Measurements from ENCODE around the gene ADAMTS16. TPM values are rescaled to one million over a fixed set of nuclear protein-coding genes. Genes with fewer than 3 reads are reported as not detected.

ADAMTS16 gene
- total and polyA plus RNA-seq, 2 donors from 2014 or later: 5.6 to 7.5 TPM

GRCh38 chr5:5231576-5231975 lies 91.4 kb downstream of the ADAMTS16 start:
- intact Hi-C loops (cut with DNase I): no loop called here
- TF ChIP-seq, protein P1, sequence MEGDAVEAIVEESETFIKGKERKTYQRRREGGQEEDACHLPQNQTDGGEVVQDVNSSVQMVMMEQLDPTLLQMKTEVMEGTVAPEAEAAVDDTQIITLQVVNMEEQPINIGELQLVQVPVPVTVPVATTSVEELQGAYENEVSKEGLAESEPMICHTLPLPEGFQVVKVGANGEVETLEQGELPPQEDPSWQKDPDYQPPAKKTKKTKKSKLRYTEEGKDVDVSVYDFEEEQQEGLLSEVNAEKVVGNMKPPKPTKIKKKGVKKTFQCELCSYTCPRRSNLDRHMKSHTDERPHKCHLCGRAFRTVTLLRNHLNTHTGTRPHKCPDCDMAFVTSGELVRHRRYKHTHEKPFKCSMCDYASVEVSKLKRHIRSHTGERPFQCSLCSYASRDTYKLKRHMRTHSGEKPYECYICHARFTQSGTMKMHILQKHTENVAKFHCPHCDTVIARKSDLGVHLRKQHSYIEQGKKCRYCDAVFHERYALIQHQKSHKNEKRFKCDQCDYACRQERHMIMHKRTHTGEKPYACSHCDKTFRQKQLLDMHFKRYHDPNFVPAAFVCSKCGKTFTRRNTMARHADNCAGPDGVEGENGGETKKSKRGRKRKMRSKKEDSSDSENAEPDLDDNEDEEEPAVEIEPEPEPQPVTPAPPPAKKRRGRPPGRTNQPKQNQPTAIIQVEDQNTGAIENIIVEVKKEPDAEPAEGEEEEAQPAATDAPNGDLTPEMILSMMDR (IDR thresholded peaks at IDR 0.05; ENCODE audit: borderline replicate concordance, extremely low read depth, insufficient read depth): no peak
- no peaks in the 10 kb centered on the region for H3K9me3 ChIP-seq (ENCODE audit: control insufficient read depth in 2 of 3, insufficient read depth in 1 of 3, low read length in 3 of 3)

GRCh38 chr5:5234912-5235311 lies 94.8 kb downstream of the ADAMTS16 start:
- DNase-seq (no peak), FAIRE-seq (no peak)
- Histone ChIP-seq H3K27me3 (ENCODE audit: control insufficient read depth, insufficient read depth, low read length) (no peaks in the 10 kb centered on the region), H3K4me1 (ENCODE audit: control insufficient read depth in 2 of 3, insufficient read depth in 2 of 3, low read depth in 1 of 3, low read length in 3 of 3) (no peaks in the 10 kb centered on the region), H3K9me3 (ENCODE audit: control insufficient read depth in 2 of 3, insufficient read depth in 1 of 3, low read length in 3 of 3) (no peaks in the 10 kb centered on the region), H3K36me3 (ENCODE audit: control insufficient read depth in 2 of 3, insufficient read depth in 3 of 3, low read length in 3 of 3) (peaks cover 0 to 5% (median 0%) of the 10 kb centered on the region in 3 donors), H3K27ac (ENCODE audit: low read depth in 2 of 2, low read length in 2 of 2) (no peak overlapping the region), H3K9ac (ENCODE audit: low read length in 3 of 3) (no peak overlapping the region), H3K4me3 (ENCODE audit: low read length in 3 of 3) (no peak overlapping the region)
- TF ChIP-seq, protein P1 (IDR thresholded peaks at IDR 0.05; ENCODE audit: borderline replicate concordance, extremely low read depth, insufficient read depth): no peak
- intact Hi-C loops (cut with DNase I): no loop called here

More at GRCh38 chr5:5231576-5231975, 91.4 kb downstream of the ADAMTS16 start:
- Histone ChIP-seq H3K4me3 (ENCODE audit: low read length in 3 of 3) (no peak overlapping the region), H3K36me3 (ENCODE audit: control insufficient read depth in 2 of 3, insufficient read depth in 3 of 3, low read length in 3 of 3) (no peaks in the 10 kb centered on the region), H3K27me3 (ENCODE audit: control insufficient read depth, insufficient read depth, low read length) (no peaks in the 10 kb centered on the region), H3K27ac (ENCODE audit: low read depth in 2 of 2, low read length in 2 of 2) (no peak overlapping the region), H3K4me1 (ENCODE audit: control insufficient read depth in 2 of 3, insufficient read depth in 2 of 3, low read depth in 1 of 3, low read length in 3 of 3) (no peaks in the 10 kb centered on the region), H3K9ac (ENCODE audit: low read length in 3 of 3) (no peak overlapping the region)
- FAIRE-seq (no peak), DNase-seq (no peak)

- H3K27me3 ChIP-seq (ENCODE audit: control insufficient read depth, insufficient read depth, low read length): no peaks in the 10 kb centered on the region
- FAIRE-seq (no peak), DNase-seq (peak in 1 of 5 donors; percentile 10)
- TF ChIP-seq, protein P1 (IDR thresholded peaks at IDR 0.05; ENCODE audit: borderline replicate concordance, extremely low read depth, insufficient read depth): no peak
- no peak overlapping the region for H3K4me3 ChIP-seq (ENCODE audit: low read length in 3 of 3)
- no peak overlapping the region for H3K9ac ChIP-seq (ENCODE audit: low read length in 3 of 3)
- H3K27ac ChIP-seq (ENCODE audit: low read depth in 2 of 2, low read length in 2 of 2): no peak overlapping the region
- intact Hi-C loops (cut with DNase I): no loop called here
- peaks cover 0 to 5% (median 0%) of the 10 kb centered on the region in 3 donors for H3K36me3 ChIP-seq (ENCODE audit: control insufficient read depth in 2 of 3, insufficient read depth in 3 of 3, low read length in 3 of 3)
- no peaks in the 10 kb centered on the region for H3K9me3 ChIP-seq (ENCODE audit: control insufficient read depth in 2 of 3, insufficient read depth in 1 of 3, low read length in 3 of 3)
- H3K4me1 ChIP-seq (ENCODE audit: control insufficient read depth in 2 of 3, insufficient read depth in 2 of 3, low read depth in 1 of 3, low read length in 3 of 3): no peaks in the 10 kb centered on the region
These were observed 95.6 kb downstream of the ADAMTS16 start for GRCh38 chr5:5235685-5236084.

DNA sequence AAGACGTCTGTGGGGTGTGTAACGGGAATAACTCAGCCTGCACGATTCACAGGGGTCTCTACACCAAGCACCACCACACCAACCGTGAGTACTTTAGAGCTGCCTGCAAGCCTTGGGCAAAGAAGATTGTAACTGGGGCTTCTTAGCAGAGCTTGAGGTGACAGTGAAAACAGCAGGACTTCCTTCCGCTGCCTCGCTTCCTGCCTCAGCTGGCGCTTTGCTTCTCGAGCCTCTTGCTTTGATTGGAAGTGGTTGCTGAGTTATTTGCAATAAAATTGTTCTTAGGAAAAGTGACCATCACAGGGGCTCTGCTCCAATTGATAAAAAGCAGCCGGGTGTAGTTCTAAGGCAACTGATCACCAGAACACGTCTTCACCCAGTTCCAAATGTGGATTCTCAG lies 99.1 kb downstream of the ADAMTS16 start:
- TF ChIP-seq, protein P1 (IDR thresholded peaks at IDR 0.05; ENCODE audit: borderline replicate concordance, extremely low read depth, insufficient read depth): no peak
- Histone ChIP-seq H3K9ac (ENCODE audit: low read length in 3 of 3) (no peak overlapping the region), H3K9me3 (ENCODE audit: control insufficient read depth in 2 of 3, insufficient read depth in 1 of 3, low read length in 3 of 3) (no peaks in the 10 kb centered on the region), H3K36me3 (ENCODE audit: control insufficient read depth in 2 of 3, insufficient read depth in 3 of 3, low read length in 3 of 3) (peaks cover 0 to 5% (median 0%) of the 10 kb centered on the region in 3 donors), H3K27me3 (ENCODE audit: control insufficient read depth, insufficient read depth, low read length) (no peaks in the 10 kb centered on the region), H3K4me3 (ENCODE audit: low read length in 3 of 3) (no peak overlapping the region), H3K27ac (ENCODE audit: low read depth in 2 of 2, low read length in 2 of 2) (no peak overlapping the region), H3K4me1 (ENCODE audit: control insufficient read depth in 2 of 3, insufficient read depth in 2 of 3, low read depth in 1 of 3, low read length in 3 of 3) (no peaks in the 10 kb centered on the region)
- no peak for FAIRE-seq
- DNase-seq: no peak
- intact Hi-C loops (cut with DNase I): no loop called here
